Peyer's patch (tissue), 4 donors: ENCODE data around the gene TSSC4. TPM values are rescaled to one million over a fixed set of nuclear protein-coding genes. Genes with fewer than 3 reads are reported as not detected.

Source experiments
- DNase-seq, 3 donors: peaks; one replicate each; pipeline ENCODE4 v3.0.0-alpha.2; 2017 to 2019
- H3K27ac ChIP-seq, 4 donors: fragments of 200-600 bp; sonication (generic); one replicate each; pipeline ENCODE4 v1.5.1; 2016 to 2019
- H3K27me3 ChIP-seq, 2 donors: fragments of 200-600 bp; sonication (generic); one replicate each; pipeline ENCODE4 v1.5.1; 2019
- H3K36me3 ChIP-seq, 3 donors: fragments of 200-600 bp; sonication (generic); one replicate each; pipeline ENCODE4 v1.5.1; 2016 to 2019
- H3K4me1 ChIP-seq, 4 donors: fragments of 200-600 bp; sonication (generic); one replicate each; pipeline ENCODE4 v1.5.1; 2016 to 2019
- H3K4me3 ChIP-seq, 4 donors: fragments of 200-600 bp; sonication (generic); 1 replicate in 3 of 4; 2 replicates in 1 of 4; pipeline ENCODE4 v1.5.1; 2016 to 2019; ENCODE audit warnings: mild to moderate bottlenecking in 1 of 4
- H3K9me3 ChIP-seq, 4 donors: fragments of 200-600 bp; sonication (generic); one replicate each; pipeline ENCODE4 v1.5.1; 2016 to 2019; ENCODE audit warnings: mild to moderate bottlenecking in 1 of 4
- POLR2A ChIP-seq, 2 donors: fragments of 450-650 bp; IDR thresholded peaks; one replicate each; pipeline ENCODE4 v1.5.1; 2017; ENCODE audit warnings: antibody characterized with exemption in 2 of 2, mild to moderate bottlenecking in 2 of 2, moderate library complexity in 2 of 2
- total RNA-seq, 4 donors: library from RNA; depleted of rRNA; stranded (reverse); fragments of >200 nt; gene quantifications; one replicate each; pipeline ENCODE4 v1.1.0, GENCODE V29; 2016
- TF ChIP-seq, protein P1 (sequence below), 6 experiments: fragments of 450-650 bp in 4 of 6; fragments of 200-600 bp in 2 of 6; sonication (generic) in 1 of 6; IDR thresholded peaks; one replicate each; pipeline ENCODE4 v1.5.1; 2017 to 2019; ENCODE audit warnings: antibody characterized with exemption in 6 of 6, mild to moderate bottlenecking in 3 of 6, moderate library complexity in 1 of 6

The TSSC4 gene
- total RNA-seq, 4 donors from 2014 or later: 16.5 to 40.2 (median 34.1) TPM

DNA sequence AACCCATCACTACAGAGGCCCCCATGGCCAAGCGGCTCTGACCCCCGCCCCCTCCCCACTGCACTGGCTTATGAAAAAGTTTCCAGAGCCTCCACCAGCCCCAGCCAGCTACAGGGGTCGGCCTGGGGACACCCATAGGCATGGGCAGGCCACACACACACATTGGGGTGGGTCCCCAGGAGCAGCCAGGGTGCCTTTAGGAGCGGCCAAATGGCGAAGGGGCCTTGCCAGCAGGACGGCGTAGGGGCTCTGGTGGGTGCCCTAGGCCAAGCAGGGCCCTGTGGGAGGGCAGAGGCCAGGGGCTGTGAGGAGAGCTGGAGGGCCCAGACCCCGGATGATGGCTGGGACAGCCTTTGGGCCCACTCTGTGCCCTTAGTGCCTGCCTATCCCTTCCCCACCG lies 10.1 kb downstream of the TSSC4 start:
- TF ChIP-seq, protein P1, sequence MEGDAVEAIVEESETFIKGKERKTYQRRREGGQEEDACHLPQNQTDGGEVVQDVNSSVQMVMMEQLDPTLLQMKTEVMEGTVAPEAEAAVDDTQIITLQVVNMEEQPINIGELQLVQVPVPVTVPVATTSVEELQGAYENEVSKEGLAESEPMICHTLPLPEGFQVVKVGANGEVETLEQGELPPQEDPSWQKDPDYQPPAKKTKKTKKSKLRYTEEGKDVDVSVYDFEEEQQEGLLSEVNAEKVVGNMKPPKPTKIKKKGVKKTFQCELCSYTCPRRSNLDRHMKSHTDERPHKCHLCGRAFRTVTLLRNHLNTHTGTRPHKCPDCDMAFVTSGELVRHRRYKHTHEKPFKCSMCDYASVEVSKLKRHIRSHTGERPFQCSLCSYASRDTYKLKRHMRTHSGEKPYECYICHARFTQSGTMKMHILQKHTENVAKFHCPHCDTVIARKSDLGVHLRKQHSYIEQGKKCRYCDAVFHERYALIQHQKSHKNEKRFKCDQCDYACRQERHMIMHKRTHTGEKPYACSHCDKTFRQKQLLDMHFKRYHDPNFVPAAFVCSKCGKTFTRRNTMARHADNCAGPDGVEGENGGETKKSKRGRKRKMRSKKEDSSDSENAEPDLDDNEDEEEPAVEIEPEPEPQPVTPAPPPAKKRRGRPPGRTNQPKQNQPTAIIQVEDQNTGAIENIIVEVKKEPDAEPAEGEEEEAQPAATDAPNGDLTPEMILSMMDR (IDR thresholded peaks at IDR 0.05): no peak
- no peak for TF ChIP-seq POLR2A (IDR thresholded peaks at IDR 0.05)
- Histone ChIP-seq H3K27ac (no peak overlapping the region), H3K9me3 (no peaks in the 10 kb centered on the region), H3K27me3 (no peaks in the 10 kb centered on the region), H3K4me1 (no peaks in the 10 kb centered on the region), H3K36me3 (no peaks in the 10 kb centered on the region), H3K4me3 (no peak overlapping the region)
- DNase-seq: no peak

DNA sequence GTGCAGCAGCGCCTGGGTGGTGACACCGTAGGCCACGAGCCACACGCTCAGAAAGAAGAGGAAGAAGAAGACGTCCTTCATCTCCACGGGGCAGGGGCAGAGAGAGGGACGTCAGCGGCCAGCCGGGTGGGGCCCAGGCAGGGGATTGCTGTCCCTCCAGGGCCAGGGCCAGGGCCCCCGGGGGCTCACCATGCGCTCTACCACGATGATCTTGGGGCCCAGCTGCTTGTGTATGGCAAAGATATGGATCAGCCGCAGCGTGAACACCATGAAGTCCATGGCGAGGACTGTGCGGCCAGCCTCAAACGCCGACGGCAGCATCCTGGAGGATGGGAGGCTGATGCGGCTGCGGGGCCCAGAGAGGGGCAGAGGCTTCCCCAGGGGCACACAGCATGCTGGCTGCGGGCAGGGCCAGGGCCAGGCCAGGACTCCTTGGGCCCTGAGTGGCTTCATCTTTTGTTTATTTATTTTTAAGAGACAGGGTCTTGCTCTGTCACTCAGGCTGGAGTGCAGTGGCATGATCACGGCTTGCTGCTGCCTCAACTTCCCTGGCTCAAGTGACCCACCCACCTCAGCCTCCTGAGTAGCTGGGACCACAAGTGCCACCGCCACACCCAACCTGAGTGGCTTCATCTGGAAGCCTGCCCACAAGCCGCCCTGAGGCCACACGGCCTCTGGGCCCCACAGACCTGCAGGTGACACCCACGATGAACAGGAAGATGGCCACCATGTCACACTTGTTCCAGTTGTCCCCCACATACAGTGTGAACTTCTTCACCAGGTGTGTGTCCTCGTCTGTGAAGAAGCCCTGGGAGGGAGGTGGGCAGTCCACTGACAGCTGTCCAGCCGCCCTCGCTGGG lies 11.1 kb downstream of the TSSC4 start:
- H3K27ac ChIP-seq: no peak overlapping the region
- no peaks in the 10 kb centered on the region for H3K9me3 ChIP-seq
- DNase-seq: no peak
- no peaks in the 10 kb centered on the region for H3K36me3 ChIP-seq
- TF ChIP-seq, protein P1 (IDR thresholded peaks at IDR 0.05): no peak
- no peak for TF ChIP-seq POLR2A (IDR thresholded peaks at IDR 0.05)
- no peaks in the 10 kb centered on the region for H3K4me1 ChIP-seq
- no peak overlapping the region for H3K4me3 ChIP-seq
- H3K27me3 ChIP-seq: no peaks in the 10 kb centered on the region

DNA sequence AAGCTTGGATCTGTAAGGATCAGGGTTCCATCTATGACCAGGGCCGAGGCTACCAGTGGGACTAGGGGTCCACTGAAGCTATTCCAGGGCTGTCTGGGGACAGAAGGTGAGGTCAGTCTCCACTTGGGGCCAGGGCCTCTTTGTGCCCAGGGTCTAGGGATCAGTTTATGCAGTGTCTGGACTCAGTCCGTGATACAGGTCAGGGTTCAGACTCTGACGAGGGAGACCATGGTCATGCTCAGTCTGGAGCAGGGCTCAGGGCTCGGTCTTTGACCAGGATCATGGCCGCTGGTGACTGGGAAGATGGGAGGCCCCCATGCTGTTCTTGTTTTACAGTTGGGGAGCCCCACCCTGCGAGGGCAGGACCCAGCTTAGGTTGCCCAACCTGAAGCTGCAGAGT lies 11.8 kb downstream of the TSSC4 start:
- TF ChIP-seq POLR2A (IDR thresholded peaks at IDR 0.05): no peak
- TF ChIP-seq, protein P1 (IDR thresholded peaks at IDR 0.05): no peak
- no peak for DNase-seq

DNA sequence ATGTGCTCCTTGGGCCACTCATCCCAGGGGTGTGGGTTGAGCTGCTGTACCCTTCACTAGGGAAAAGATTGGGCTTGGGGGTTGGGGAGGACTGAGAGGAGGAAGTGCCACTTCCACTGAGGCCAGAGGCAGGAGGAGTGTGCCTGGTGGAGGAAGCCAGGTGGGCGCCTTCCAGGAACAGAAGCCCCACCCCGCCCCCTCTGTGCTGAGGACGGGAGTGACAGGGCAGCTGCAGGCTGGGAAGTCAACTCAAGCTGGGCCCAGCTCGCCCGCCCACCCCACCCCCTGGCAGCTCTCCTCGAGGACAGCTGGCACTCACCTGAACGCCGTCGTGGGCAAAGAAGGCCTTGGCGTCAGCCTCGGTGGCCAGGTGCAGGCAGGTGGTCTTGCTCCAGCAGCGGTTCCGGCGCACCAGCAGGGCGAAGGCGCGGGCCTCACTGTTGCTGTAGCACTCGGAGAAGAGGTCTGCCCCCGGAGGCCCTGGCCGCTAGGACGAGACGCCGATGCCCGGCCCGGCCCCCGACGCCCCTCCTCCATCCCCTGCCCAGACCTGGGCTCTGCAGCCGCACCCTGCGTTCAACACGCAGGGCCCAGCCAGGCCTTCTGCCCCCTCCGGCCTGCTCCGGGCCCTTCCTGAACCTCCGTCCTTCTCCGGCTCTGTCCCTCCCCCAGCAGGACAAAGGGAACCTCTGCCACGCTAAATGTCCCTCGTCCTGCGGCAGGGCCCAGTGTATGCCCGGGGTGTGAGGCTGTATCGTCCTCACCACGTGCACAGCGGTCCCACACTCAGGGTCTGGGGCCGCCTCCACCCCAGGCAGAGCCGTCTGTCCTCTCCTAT lies 13.4 kb downstream of the TSSC4 start:
- Histone ChIP-seq H3K4me3 (no peak overlapping the region), H3K27me3 (no peaks in the 10 kb centered on the region), H3K4me1 (no peaks in the 10 kb centered on the region), H3K27ac (no peak overlapping the region), H3K36me3 (no peaks in the 10 kb centered on the region), H3K9me3 (no peaks in the 10 kb centered on the region)
- no peak for DNase-seq
- TF ChIP-seq POLR2A (IDR thresholded peaks at IDR 0.05): no peak
- TF ChIP-seq, protein P1 (IDR thresholded peaks at IDR 0.05): no peak

More for the DNA sequence above, 11.8 kb downstream of the TSSC4 start:
- Histone ChIP-seq H3K27me3 (no peaks in the 10 kb centered on the region), H3K9me3 (no peaks in the 10 kb centered on the region), H3K27ac (no peak overlapping the region), H3K4me1 (no peaks in the 10 kb centered on the region), H3K4me3 (no peak overlapping the region), H3K36me3 (no peaks in the 10 kb centered on the region)

DNA sequence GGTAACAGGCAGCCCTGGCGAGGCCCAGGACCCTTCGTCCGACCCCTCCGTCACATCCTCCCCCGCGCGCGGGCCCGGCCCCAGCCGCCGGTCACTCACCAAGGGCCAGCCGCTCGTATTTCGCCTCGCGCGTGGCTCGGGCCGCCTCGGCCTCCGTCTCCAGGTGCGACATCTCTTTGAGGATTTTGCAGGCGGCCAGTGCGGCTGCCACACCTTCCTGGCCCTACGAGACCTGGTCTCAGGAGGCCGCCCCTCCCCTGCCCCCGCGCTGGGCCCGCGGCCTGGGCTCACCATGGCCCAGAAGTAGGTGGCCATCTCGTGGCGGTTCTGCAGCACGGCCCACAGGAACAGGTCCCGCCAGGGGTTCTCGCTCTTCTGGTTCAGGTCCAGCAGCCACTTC lies 14.1 kb downstream of the TSSC4 start:
- TF ChIP-seq, protein P1 (IDR thresholded peaks at IDR 0.05): no peak
- TF ChIP-seq POLR2A (IDR thresholded peaks at IDR 0.05): no peak
- Histone ChIP-seq H3K36me3 (no peaks in the 10 kb centered on the region), H3K9me3 (no peaks in the 10 kb centered on the region), H3K27ac (no peak overlapping the region), H3K4me1 (no peaks in the 10 kb centered on the region), H3K27me3 (no peaks in the 10 kb centered on the region), H3K4me3 (no peak overlapping the region)
- no peak for DNase-seq
